GM18519 (cell line): ENCODE measurements around the gene RASL12.

Source experiments
- ATAC-seq: cut with Tn5 transposase; IDR thresholded peaks from one replicate; pipeline ENCODE4 v1.9.1; 2021; ENCODE audit warnings: mild to moderate bottlenecking, moderate library complexity; ENCODE audit not compliant: unreplicated experiment, low FRiP score

RASL12 gene

DNA sequence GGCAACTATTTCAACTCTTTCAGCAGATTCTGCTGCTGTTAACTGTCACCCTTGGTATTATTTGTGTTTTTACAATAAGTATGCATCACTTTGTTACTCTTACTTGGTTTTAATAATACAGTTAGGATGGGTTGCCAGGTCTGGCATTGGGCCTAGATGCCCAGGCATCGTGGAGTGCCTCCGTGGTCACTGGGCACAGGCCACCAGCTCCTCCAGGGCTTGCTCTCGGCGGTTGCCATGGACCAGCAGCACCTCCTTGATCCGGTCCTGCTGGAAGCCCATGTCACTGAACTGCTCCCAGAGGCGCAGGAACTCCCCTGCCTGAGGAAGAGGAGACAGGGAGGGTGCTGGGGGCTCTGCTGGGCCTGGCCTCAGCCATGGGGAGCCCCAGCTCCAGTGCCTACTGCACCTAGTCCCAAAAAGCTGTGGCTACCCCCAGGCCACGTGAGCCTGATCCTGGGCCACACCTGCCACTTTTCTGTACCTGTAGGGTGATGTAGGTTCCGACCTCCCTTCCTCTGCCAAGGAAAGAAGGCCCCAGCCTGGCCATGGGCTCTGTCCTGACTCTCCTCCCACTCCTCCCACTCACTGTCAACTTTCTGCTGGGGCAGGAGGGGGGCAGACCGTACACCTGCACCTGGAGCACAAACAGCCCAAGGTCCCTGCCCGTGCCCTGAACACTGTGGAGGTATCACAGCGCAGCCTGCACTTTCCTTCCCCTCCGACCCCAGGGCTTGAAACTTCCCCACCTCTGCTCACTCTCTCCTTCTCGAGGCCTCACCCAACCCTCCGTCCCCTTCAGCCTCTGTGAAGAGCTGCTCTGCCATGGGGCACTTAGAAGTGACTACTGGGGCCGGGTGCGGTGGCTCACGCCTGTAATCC, 25.4 kb upstream of the RASL12 start:
- no peak for ATAC-seq

- ATAC-seq = no peak
Observed at GRCh38 chr15:65091946-65092770, 24.4 kb upstream of the RASL12 start.

GRCh38 chr15:65089206-65089824, 21.5 kb upstream of the RASL12 start:
- no peak for ATAC-seq

- no peak for ATAC-seq
Observed at GRCh38 chr15:65088643-65089021, 20.8 kb upstream of the RASL12 start.

DNA sequence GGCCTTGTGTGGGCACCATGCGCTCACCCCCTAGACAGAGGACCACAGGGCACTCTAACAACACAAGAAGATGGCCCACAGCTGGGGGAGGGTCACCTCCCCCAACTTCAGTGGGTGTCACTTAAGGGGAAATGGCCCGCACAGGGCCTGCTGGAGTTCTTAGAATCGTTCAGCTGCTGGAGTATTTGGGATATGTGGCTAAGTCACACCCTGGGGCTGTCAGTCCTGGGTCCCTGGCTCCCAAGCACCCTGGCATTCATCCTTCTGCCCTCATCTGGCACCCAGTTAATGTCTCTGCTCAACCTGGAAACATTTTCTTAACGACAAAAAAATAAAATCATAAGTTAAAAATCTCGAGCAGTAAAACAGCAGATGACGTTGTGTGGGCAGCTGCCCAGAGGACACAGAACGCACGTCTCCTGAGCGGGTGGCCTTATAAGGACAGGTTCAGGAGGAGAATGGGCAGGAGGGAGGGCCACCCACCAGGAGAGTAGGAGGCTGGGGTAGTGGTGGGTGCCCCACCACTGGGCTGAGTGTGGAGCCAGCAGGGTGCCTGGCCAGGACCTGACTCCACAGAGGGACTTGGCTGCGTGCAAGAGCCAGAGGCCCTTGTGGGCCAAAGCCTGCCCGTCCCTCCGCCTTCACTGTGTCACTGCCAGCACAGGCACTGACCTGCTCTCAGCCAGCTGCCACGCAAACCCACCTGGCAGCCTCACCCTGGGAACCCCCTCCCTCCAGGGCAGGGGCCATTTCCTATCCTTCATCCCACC, 20.3 kb upstream of the RASL12 start:
- ATAC-seq = no peak

DNA sequence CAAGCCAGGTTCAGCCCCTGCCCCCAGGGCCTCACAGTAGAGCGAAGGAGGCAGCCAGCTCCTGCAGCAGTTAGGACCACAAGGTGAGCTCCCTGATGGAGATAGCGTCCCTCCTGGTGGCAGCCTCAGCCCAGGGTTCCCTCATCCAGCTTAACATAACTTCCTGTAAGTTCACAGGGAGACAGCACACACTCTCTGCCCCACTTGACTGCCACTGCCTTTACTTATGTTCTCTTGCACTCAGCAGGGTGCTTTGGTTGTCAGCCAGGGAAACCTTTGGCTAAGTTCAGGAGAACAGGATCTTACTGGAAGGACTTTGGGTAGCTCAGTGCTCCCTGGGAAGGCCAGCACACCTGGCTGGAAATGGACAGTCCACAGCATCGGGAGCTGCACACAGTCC, 19.6 kb upstream of the RASL12 start:
- ATAC-seq = no peak

DNA sequence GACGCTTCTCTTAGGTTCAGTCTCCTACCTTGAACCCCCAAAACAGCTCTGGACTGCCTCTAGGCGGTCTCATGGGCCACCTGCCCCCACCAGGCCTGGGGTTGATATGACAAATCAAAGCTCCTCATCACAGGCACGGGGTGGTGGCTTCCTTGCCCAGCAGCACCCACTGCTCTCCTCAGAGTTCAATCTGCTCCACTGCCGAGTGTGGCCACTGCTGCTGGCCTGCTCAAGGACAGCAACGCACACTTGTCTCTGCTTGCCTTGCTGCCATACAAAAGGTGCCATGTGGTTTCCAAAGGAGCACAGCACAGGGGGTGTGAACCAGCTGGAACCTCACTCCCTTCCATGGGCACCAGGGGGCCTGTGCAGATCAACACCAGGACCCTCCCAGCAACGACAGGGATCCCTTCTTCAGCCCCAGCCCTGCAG, 18.9 kb upstream of the RASL12 start:
- ATAC-seq = no peak

GRCh38 chr15:65085990-65086679, 18.3 kb upstream of the RASL12 start:
- no peak for ATAC-seq

DNA sequence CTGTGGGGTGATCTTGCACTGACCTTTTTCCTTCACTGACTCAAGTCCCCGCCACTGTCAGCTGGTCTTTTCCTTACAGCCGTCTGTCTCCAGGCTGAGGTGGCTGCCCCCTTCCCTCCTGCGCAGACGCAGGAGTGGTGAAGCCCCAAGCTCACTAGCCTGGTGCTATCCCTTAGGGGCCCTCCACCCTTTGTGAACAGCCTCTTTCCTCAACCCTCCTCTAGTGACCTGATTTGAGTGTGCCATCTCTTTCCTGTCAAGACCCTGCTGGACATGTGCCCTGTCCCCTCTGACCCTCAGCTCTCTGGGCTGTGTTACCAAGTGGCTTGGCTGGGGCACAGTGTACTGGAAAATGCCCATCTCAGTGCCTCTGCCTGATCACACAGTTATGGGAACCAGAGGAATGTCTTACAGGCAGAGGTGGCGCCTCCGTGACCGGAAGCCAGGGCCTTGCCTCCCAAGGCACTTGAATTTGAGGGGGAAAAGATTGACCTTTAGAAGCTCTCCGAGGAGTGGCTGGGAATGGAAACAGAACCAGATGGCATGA, 17.5 kb upstream of the RASL12 start:
- ATAC-seq = no peak

DNA sequence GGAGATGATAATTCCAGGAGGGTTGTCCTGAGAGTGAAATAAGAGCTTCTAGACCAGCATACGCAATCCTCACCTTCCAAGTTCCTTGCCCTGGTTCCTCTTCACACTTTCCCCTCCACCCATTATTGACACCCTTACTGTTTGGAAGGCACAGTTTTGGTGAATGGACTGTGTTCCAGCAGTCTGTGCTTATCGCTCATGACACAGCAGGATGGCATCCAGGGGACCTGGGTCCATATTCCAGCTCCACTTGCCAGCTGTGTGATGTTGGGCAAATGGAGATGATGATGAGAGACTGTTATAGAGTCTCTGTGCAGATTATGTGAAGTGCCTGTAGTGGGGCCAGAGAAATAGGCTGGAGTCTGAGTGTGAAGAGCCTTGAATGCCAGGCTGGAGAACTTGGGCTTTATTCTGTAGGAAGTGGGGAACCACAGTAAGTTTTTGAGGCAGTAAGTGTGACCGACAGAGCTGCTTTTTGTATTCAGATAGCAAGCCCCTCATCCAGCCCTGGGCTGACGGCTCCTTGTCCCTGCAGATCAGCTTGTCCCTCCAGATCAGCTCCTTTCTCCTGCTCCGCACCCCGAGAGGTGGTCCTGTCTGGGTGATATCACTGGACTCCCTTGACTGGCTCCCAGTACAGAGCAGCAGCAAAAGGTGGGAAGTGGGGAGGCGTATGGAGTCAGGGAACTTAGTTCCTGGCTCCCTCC, 16.9 kb upstream of the RASL12 start:
- ATAC-seq = no peak

- no peak for ATAC-seq
Observed at GRCh38 chr15:65083262-65083701, 15.5 kb upstream of the RASL12 start.

- no peak for ATAC-seq
Observed at GRCh38 chr15:65082303-65082953, 14.6 kb upstream of the RASL12 start.

DNA sequence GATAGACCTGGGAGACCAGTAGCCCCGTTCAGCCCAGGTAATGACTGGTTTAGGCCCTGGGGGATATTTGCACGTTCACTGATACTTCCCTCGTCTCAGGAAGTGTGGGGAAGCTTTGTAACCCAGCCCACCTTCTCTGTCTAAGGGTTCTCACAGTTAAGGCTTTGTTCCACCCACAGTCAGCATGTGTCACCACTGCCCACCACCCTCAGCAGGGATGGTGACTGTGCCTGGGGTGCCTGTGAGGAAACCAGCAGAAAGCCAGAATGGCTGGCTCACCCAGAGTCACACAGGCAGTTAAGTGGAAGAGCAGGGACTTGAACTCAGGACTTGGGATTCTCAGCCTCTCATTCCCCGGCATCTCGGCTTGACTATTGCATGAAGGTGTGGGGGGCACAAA, 14.0 kb upstream of the RASL12 start:
- ATAC-seq = no peak

DNA sequence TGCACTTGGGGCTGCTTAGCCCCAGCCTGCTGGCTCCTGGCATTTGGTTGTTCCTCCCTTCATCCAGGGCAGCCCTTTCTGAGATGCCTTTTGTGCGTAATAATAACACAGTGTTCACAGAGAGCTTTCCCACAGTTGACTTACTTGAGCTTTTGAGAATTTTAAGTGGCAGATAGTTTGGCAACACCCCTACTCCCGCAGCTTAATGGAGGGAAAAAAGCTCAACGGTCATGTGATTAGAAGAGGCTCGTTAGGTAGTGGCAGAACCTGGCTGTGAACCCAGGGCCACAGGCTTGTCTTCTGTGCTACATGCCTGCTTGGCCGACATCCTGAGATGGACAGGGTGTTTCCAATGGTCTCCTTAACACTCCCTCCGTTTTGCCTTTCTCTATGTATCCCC, 13.5 kb upstream of the RASL12 start:
- ATAC-seq = no peak

- no peak for ATAC-seq
Observed at GRCh38 chr15:65079580-65079979, 11.8 kb upstream of the RASL12 start.

DNA sequence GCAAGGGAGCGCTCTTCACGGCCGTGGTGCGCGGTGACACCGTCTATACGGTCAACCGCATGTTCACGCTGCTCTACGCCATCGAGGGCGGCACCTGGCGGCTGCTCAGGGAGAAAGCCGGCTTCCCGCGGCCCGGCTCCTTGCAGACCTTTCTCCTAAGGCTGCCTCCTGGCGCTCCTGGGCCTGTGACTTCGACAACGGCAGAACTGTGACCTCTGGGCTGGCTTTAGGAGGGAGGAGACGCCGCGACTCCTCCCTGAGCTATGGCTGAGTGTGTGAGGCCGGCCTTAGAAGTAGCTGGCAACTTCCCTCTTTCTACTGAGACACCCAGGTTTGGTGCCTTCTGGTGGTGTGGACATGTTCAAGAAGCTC, 10.2 kb upstream of the RASL12 start:
- ATAC-seq = no peak

GRCh38 chr15:65077291-65077980, 9.6 kb upstream of the RASL12 start:
- no peak for ATAC-seq
